Tibial nerve (tissue), 3 donors: ENCODE results near the gene C19orf18.

ENCODE experiments used
- POLR2A ChIP-seq, 2 donors: fragments of 450-650 bp; IDR thresholded peaks; one replicate each; pipeline ENCODE4 v1.6.1; 2017; ENCODE audit warnings: antibody characterized with exemption in 2 of 2, mild to moderate bottlenecking in 2 of 2, moderate library complexity in 2 of 2
- TF ChIP-seq, protein P1 (sequence below), 5 experiments: fragments of 200-600 bp in 3 of 5; fragments of 450-650 bp in 2 of 5; sonication (generic) in 3 of 5; IDR thresholded peaks; one replicate each; pipeline ENCODE4 v1.5.1; 2016 to 2019; ENCODE audit warnings: antibody characterized with exemption in 5 of 5, mild to moderate bottlenecking in 3 of 5, moderate library complexity in 2 of 5

DNA sequence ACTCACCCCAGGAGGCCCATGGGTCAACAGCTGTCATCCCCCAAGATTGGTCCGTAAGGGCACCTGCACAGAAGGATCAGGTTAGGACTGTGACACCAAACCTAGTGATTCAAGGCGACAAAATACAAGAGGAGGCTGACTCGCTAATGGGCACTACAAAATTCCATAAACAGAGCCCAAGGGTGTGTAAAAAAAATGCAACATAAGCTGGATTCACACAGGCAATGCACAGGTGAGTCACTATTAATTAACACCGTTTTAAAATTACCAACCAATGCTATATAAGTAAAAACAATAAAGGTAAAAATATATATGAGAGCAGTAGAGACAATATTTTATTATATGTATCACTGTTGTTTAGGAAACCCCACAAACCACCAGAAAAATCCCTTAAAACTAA is 26.3 kb upstream of the C19orf18 start:
- TF ChIP-seq, protein P1, sequence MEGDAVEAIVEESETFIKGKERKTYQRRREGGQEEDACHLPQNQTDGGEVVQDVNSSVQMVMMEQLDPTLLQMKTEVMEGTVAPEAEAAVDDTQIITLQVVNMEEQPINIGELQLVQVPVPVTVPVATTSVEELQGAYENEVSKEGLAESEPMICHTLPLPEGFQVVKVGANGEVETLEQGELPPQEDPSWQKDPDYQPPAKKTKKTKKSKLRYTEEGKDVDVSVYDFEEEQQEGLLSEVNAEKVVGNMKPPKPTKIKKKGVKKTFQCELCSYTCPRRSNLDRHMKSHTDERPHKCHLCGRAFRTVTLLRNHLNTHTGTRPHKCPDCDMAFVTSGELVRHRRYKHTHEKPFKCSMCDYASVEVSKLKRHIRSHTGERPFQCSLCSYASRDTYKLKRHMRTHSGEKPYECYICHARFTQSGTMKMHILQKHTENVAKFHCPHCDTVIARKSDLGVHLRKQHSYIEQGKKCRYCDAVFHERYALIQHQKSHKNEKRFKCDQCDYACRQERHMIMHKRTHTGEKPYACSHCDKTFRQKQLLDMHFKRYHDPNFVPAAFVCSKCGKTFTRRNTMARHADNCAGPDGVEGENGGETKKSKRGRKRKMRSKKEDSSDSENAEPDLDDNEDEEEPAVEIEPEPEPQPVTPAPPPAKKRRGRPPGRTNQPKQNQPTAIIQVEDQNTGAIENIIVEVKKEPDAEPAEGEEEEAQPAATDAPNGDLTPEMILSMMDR (IDR thresholded peaks at IDR 0.05): no peak
- no peak for TF ChIP-seq POLR2A (IDR thresholded peaks at IDR 0.05)
